Inflammatory macrophage (primary cell): ENCODE measurements around the gene GPR137B.
A peak's percentile ranks its signal among the peaks of the same experiment; 100 is the strongest.

ENCODE experiments used
- DNase-seq, 2 donors: peaks; one replicate each; pipeline ENCODE4 v3.0.0-alpha.2; 2020 to 2022

Gene GPR137B

GRCh38 chr1:236204656-236205055, 62.3 kb downstream of the GPR137B start:
- no peak for DNase-seq

- DNase-seq = peak; percentile 72 to 76
Measured at GRCh38 chr1:236206548-236206947, 64.2 kb downstream of the GPR137B start.

GRCh38 chr1:236207121-236207520, 64.8 kb downstream of the GPR137B start:
- no peak for DNase-seq

- DNase-seq = no peak
Measured at GRCh38 chr1:236207569-236207968, 65.2 kb downstream of the GPR137B start.

- no peak for DNase-seq
Measured at GRCh38 chr1:236209185-236209584, 66.8 kb downstream of the GPR137B start.

GRCh38 chr1:236209713-236210112, 67.4 kb downstream of the GPR137B start:
- DNase-seq = no peak

GRCh38 chr1:236211815-236212214, 69.5 kb downstream of the GPR137B start:
- no peak for DNase-seq

- no peak for DNase-seq
Measured at GRCh38 chr1:236213534-236213933, 71.2 kb downstream of the GPR137B start.

GRCh38 chr1:236214761-236215160, 72.4 kb downstream of the GPR137B start:
- no peak for DNase-seq

GRCh38 chr1:236220473-236220872, 78.1 kb downstream of the GPR137B start:
- DNase-seq = no peak

- DNase-seq = no peak
Measured at GRCh38 chr1:236222632-236223031, 80.3 kb downstream of the GPR137B start.

GRCh38 chr1:236228411-236228810, 86.1 kb downstream of the GPR137B start:
- DNase-seq = peak; percentile 22 to 73

GRCh38 chr1:236235116-236235515, 92.8 kb downstream of the GPR137B start:
- DNase-seq = no peak

- DNase-seq = no peak
Measured at GRCh38 chr1:236239092-236239585, 96.8 kb downstream of the GPR137B start.

- DNase-seq = no peak
Measured at GRCh38 chr1:236240675-236241074, 98.3 kb downstream of the GPR137B start.

- DNase-seq = no peak
Measured at GRCh38 chr1:236242568-236242967, 100.2 kb downstream of the GPR137B start.

- DNase-seq = no peak
Measured at GRCh38 chr1:236247286-236247685, 104.9 kb downstream of the GPR137B start.

- DNase-seq = no peak
Measured at GRCh38 chr1:236251587-236251986, 109.2 kb downstream of the GPR137B start.

GRCh38 chr1:236253119-236253518, 110.8 kb downstream of the GPR137B start:
- DNase-seq = no peak

- DNase-seq = no peak
Measured at GRCh38 chr1:236253918-236254637, 111.7 kb downstream of the GPR137B start.

GRCh38 chr1:236257216-236257615, 114.9 kb downstream of the GPR137B start:
- DNase-seq = no peak

- DNase-seq = no peak
Measured at GRCh38 chr1:236258114-236258622, 115.8 kb downstream of the GPR137B start.
